Astrocyte of the cerebellum (primary cell): Measurements from ENCODE around the gene CERS5.

Source experiments
- DNase-seq: peaks from one replicate; pipeline ENCODE4 v3.0.0-alpha.2; 2011; ENCODE audit warnings: low read depth
- H3K4me3 ChIP-seq: 2 replicates; pipeline ENCODE4 v1.5.1; 2011; ENCODE audit warnings: mild to moderate bottlenecking, low read depth, low read length, moderate library complexity
- CTCF ChIP-seq: IDR thresholded peaks from 2 replicates; pipeline ENCODE4 v1.5.1; 2012; ENCODE audit warnings: low read length, low read depth, moderate library complexity, mild to moderate bottlenecking; ENCODE audit errors: missing control alignments
- in situ Hi-C: cut with HindIII; loops from 2 replicates; pipeline ENCODE4 v1.10.0; 2017; ENCODE audit warnings: low sequenced_read_pairs

The CERS5 gene

GRCh38 chr12:50207424-50207823 is 40.3 kb upstream of the CERS5 start:
- in situ Hi-C loops, result no loop called here
- no peak for DNase-seq
- no peak overlapping the region for H3K4me3 ChIP-seq
- no peak for TF ChIP-seq CTCF

GRCh38 chr12:50205648-50206047 is 38.5 kb upstream of the CERS5 start:
- no peak for TF ChIP-seq CTCF
- in situ Hi-C loops, result no loop called here
- no peak for DNase-seq
- no peak overlapping the region for H3K4me3 ChIP-seq

- TF ChIP-seq CTCF, result no peak
- H3K4me3 ChIP-seq, result no peak overlapping the region
- in situ Hi-C loops, result no loop called here
- no peak for DNase-seq
These were observed 36.5 kb upstream of the CERS5 start for GRCh38 chr12:50203691-50204090.

GRCh38 chr12:50201987-50202521 is 34.9 kb upstream of the CERS5 start:
- no peak for DNase-seq
- in situ Hi-C loops, result no loop called here
- no peak for TF ChIP-seq CTCF
- no peak overlapping the region for H3K4me3 ChIP-seq

- TF ChIP-seq CTCF, result no peak
- in situ Hi-C loops, result no loop called here
- H3K4me3 ChIP-seq, result no peak overlapping the region
- no peak for DNase-seq
These were observed 33.5 kb upstream of the CERS5 start for GRCh38 chr12:50200552-50201273.

- no peak for TF ChIP-seq CTCF
- in situ Hi-C loops, result no loop called here
- H3K4me3 ChIP-seq, result no peak overlapping the region
- DNase-seq, result no peak
These were observed 31.7 kb upstream of the CERS5 start for GRCh38 chr12:50198829-50199228.

GRCh38 chr12:50197297-50197727 is 30.1 kb upstream of the CERS5 start:
- no peak overlapping the region for H3K4me3 ChIP-seq
- no peak for TF ChIP-seq CTCF
- in situ Hi-C loops, result no loop called here
- no peak for DNase-seq
